Right renal cortex interstitium (tissue), 3 donors: Measurements from ENCODE around the gene TMTC4. TPM values are rescaled to one million over a fixed set of nuclear protein-coding genes. Genes with fewer than 3 reads are reported as not detected.
A peak's percentile ranks its signal among the peaks of the same experiment; 100 is the strongest.
"Not testable (repeated sequence)": the region's sequence is repeated elsewhere in the genome, so short reads cannot be mapped to it uniquely, and the experiment has no call there.

Source experiments
- DNase-seq, 3 donors: peaks; one replicate each; pipeline ENCODE4 v3.0.0-alpha.2; 2013; ENCODE audit warnings: low read depth in 3 of 3, low spot score in 2 of 3
- polyA plus RNA-seq, 3 donors: library from polyadenylated mRNA; unstranded; fragments of 120-200 nt; gene quantifications; one replicate each; pipeline ENCODE4 v1.2.1, GENCODE V29; 2013; ENCODE audit not compliant: insufficient read length in 3 of 3

Gene TMTC4
- polyA plus RNA-seq, 3 donors, result 36.2 to 38.1 (median 38.0) TPM

- DNase-seq, result no peak
Observed at GRCh38 chr13:100633461-100633860, 41.1 kb downstream of the TMTC4 start.

GRCh38 chr13:100630555-100630954 is 44.0 kb downstream of the TMTC4 start:
- DNase-seq, result no peak

- DNase-seq, result no peak
Observed at GRCh38 chr13:100627120-100627519, 47.5 kb downstream of the TMTC4 start.

GRCh38 chr13:100625447-100625846 is 49.1 kb downstream of the TMTC4 start:
- DNase-seq, result no peak

GRCh38 chr13:100620792-100621191 is 53.8 kb downstream of the TMTC4 start:
- DNase-seq, result no peak

- DNase-seq, result no peak
Observed at GRCh38 chr13:100619940-100620339, 54.7 kb downstream of the TMTC4 start.

GRCh38 chr13:100618897-100619296 is 55.7 kb downstream of the TMTC4 start:
- not testable (repeated sequence) for DNase-seq

- no peak for DNase-seq
Observed at GRCh38 chr13:100613031-100613430, 61.6 kb downstream of the TMTC4 start.

GRCh38 chr13:100611678-100612492 is 62.7 kb downstream of the TMTC4 start:
- no peak for DNase-seq

GRCh38 chr13:100610391-100611347 is 63.9 kb downstream of the TMTC4 start:
- DNase-seq, result no peak

- DNase-seq, result no peak
Observed at GRCh38 chr13:100608906-100609305, 65.7 kb downstream of the TMTC4 start.

GRCh38 chr13:100608489-100608888 is 66.1 kb downstream of the TMTC4 start:
- DNase-seq, result no peak

GRCh38 chr13:100604918-100605710 is 69.5 kb downstream of the TMTC4 start:
- peak in 2 of 3 donors; percentile 49 to 64 for DNase-seq

- DNase-seq, result peak in 1 of 3 donors; percentile 39
Observed at GRCh38 chr13:100602493-100603111, 72.0 kb downstream of the TMTC4 start.

- no peak for DNase-seq
Observed at GRCh38 chr13:100601716-100602115, 72.9 kb downstream of the TMTC4 start.

GRCh38 chr13:100600915-100601314 is 73.7 kb downstream of the TMTC4 start:
- no peak for DNase-seq

- no peak for DNase-seq
Observed at GRCh38 chr13:100600461-100600860, 74.1 kb downstream of the TMTC4 start.

GRCh38 chr13:100597253-100597652 is 77.3 kb downstream of the TMTC4 start:
- DNase-seq, result no peak

- no peak for DNase-seq
Observed at GRCh38 chr13:100596516-100596915, 78.1 kb downstream of the TMTC4 start.

GRCh38 chr13:100594731-100595130 is 79.9 kb downstream of the TMTC4 start:
- no peak for DNase-seq
